ENCODE measurements around the gene SPRY4. TPM values are rescaled to one million over a fixed set of nuclear protein-coding genes. Genes with fewer than 3 reads are reported as not detected.

The SPRY4 gene
- total and polyA plus RNA-seq, 2 of the 13 experiments (the other 11 are each of a cell fraction or from before 2014, with no cell fraction given): 8.9 to 17.8 TPM

DNA sequence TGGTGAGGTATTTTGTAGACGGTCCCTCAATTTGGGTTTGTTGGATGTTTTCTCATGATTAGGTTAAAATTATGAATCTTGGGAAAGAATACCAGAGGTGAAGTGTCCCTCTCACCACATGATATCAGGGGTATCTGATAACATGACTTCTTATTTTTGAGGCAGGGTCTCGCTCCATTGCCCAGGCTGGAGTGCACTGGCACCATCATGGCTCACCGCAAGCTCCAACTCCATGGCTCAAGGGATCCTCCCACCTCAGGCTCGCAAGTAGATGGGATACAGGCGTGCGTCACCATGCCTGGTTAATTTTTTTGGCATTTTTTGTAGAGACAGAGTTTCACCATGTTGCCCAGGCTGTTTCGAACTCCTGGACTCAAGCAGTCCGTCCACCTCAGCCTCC is 24.1 kb downstream of the SPRY4 start (continued):
- TF ChIP-seq, protein P1, sequence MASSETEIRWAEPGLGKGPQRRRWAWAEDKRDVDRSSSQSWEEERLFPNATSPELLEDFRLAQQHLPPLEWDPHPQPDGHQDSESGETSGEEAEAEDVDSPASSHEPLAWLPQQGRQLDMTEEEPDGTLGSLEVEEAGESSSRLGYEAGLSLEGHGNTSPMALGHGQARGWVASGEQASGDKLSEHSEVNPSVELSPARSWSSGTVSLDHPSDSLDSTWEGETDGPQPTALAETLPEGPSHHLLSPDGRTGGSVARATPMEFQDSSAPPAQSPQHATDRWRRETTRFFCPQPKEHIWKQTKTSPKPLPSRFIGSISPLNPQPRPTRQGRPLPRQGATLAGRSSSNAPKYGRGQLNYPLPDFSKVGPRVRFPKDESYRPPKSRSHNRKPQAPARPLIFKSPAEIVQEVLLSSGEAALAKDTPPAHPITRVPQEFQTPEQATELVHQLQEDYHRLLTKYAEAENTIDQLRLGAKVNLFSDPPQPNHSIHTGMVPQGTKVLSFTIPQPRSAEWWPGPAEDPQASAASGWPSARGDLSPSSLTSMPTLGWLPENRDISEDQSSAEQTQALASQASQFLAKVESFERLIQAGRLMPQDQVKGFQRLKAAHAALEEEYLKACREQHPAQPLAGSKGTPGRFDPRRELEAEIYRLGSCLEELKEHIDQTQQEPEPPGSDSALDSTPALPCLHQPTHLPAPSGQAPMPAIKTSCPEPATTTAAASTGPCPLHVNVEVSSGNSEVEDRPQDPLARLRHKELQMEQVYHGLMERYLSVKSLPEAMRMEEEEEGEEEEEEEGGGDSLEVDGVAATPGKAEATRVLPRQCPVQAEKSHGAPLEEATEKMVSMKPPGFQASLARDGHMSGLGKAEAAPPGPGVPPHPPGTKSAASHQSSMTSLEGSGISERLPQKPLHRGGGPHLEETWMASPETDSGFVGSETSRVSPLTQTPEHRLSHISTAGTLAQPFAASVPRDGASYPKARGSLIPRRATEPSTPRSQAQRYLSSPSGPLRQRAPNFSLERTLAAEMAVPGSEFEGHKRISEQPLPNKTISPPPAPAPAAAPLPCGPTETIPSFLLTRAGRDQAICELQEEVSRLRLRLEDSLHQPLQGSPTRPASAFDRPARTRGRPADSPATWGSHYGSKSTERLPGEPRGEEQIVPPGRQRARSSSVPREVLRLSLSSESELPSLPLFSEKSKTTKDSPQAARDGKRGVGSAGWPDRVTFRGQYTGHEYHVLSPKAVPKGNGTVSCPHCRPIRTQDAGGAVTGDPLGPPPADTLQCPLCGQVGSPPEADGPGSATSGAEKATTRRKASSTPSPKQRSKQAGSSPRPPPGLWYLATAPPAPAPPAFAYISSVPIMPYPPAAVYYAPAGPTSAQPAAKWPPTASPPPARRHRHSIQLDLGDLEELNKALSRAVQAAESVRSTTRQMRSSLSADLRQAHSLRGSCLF (CRISPR knock-in tag; IDR thresholded peaks at IDR 0.05; ENCODE audit: borderline replicate concordance): no peak

DNA sequence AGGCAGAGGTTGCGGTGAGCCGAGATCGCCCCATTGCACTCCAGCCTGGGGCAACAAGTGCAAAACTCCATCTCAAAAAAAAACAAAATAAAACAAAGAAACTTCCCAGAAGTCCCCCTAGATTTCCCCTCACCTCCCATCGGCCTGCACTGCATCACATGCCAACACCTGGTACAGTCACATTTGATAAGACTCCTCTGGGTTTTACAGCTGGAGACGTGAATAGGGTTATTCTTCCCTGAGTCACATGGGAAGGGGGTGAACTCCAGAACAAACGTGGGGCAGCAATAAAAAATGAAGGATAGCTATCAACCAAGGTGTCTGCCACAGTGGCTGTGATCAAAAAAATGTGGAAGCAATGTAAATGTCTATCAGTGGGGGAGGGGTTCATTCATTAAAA is 26.0 kb downstream of the SPRY4 start:
- H3K4me3 ChIP-seq (replicated peaks in 1 of 3; ENCODE audit: insufficient read depth in 1 of 3, low read depth in 2 of 3, low read length in 3 of 3): no peak overlapping the region
- BruUV-seq (replicated peaks): no TSS peak
- no peaks in the 10 kb centered on the region for H4K20me1 ChIP-seq (ENCODE audit: insufficient read depth, low read length)
- H3K79me2 ChIP-seq (ENCODE audit: insufficient read depth, low read length): no peaks in the 10 kb centered on the region
- no peaks in the 10 kb centered on the region; a peak in 1 of 5 replicates for H3K36me3 ChIP-seq (replicated peaks in 1 of 2; ENCODE audit: control insufficient read depth in 1 of 2, insufficient read depth in 2 of 2, low read length in 2 of 2)
- in situ Hi-C loops (cut with HindIII; ENCODE audit: extremely low pct_ligation_motif_present, low pct_unique_long_range_greater_than_20kb) (no loop called here), intact Hi-C loops (cut with micrococcal nuclease; ENCODE audit: unreplicated experiment) (no loop called here)
- no peak overlapping the region for H3K9ac ChIP-seq (ENCODE audit: insufficient read depth, low read depth, low read length)
- no peak overlapping the region for H3K4me2 ChIP-seq (ENCODE audit: low read depth, low read length)
- no peaks in the 10 kb centered on the region for H3K9me3 ChIP-seq (ENCODE audit: low read length)
- H3K4me1 ChIP-seq (ENCODE audit: insufficient read depth, low read length): peaks cover 37% of the 10 kb centered on the region
- ChIA-PET POLR2A (interaction anchor here (0.8 to 0.9 kb wide), 2 partner anchors 8 to 26 kb away, joined by 3 to 5 read pairs; partner anchors contain the start of gene SPRY4), CTCF (ENCODE audit: low intra/inter-chr PET ratio, low total read pairs) (no interaction called here)
- no peaks in the 10 kb centered on the region for H3K27me3 ChIP-seq (ENCODE audit: control insufficient read depth in 1 of 2, insufficient read depth in 2 of 2, low read length in 2 of 2)
- no peak for ATAC-seq
- H3K27ac ChIP-seq (ENCODE audit: extremely low read length, insufficient read depth, low read length): no peak overlapping the region
- WGBS (ENCODE audit: low lambda C conversion rate): 87% methylated on average over 6 of the region's 6 CpGs
- no peak for FAIRE-seq
- DNase-seq (ENCODE audit: low spot score): no peak
- H2AFZ ChIP-seq (ENCODE audit: low read length): no peak overlapping the region
- TF ChIP-seq, protein P2, sequence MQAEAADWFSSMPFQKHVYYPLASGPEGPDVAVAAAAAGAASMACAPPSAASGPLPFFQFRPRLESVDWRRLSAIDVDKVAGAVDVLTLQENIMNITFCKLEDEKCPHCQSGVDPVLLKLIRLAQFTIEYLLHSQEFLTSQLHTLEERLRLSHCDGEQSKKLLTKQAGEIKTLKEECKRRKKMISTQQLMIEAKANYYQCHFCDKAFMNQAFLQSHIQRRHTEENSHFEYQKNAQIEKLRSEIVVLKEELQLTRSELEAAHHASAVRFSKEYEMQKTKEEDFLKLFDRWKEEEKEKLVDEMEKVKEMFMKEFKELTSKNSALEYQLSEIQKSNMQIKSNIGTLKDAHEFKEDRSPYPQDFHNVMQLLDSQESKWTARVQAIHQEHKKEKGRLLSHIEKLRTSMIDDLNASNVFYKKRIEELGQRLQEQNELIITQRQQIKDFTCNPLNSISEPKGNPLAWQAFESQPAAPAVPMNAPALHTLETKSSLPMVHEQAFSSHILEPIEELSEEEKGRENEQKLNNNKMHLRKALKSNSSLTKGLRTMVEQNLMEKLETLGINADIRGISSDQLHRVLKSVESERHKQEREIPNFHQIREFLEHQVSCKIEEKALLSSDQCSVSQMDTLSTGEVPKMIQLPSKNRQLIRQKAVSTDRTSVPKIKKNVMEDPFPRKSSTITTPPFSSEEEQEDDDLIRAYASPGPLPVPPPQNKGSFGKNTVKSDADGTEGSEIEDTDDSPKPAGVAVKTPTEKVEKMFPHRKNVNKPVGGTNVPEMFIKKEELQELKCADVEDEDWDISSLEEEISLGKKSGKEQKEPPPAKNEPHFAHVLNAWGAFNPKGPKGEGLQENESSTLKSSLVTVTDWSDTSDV (CRISPR knock-in tag; IDR thresholded peaks at IDR 0.05): no peak
- TF ChIP-seq RFXANK (CRISPR knock-in tag; IDR thresholded peaks at IDR 0.05) (no peak), CENPX (CRISPR knock-in tag; IDR thresholded peaks at IDR 0.05) (no peak), ZNF224 (CRISPR knock-in tag; IDR thresholded peaks at IDR 0.05) (no peak), RARG (CRISPR knock-in tag; IDR thresholded peaks at IDR 0.05; ENCODE audit: low read depth) (no peak), THAP11 (CRISPR knock-in tag; IDR thresholded peaks at IDR 0.05) (no peak), ZNF12 (CRISPR knock-in tag; IDR thresholded peaks at IDR 0.05) (no peak), U2AF2 (IDR thresholded peaks at IDR 0.05; ENCODE audit: low read depth, low read length) (no peak), KDM5A (IDR thresholded peaks at IDR 0.05; ENCODE audit: borderline replicate concordance, low read length) (no peak), ZNF766 (CRISPR knock-in tag; IDR thresholded peaks at IDR 0.05; ENCODE audit: borderline replicate concordance) (no peak), ZNF451 (CRISPR knock-in tag; IDR thresholded peaks at IDR 0.05) (no peak)
- TF ChIP-seq, protein P3, sequence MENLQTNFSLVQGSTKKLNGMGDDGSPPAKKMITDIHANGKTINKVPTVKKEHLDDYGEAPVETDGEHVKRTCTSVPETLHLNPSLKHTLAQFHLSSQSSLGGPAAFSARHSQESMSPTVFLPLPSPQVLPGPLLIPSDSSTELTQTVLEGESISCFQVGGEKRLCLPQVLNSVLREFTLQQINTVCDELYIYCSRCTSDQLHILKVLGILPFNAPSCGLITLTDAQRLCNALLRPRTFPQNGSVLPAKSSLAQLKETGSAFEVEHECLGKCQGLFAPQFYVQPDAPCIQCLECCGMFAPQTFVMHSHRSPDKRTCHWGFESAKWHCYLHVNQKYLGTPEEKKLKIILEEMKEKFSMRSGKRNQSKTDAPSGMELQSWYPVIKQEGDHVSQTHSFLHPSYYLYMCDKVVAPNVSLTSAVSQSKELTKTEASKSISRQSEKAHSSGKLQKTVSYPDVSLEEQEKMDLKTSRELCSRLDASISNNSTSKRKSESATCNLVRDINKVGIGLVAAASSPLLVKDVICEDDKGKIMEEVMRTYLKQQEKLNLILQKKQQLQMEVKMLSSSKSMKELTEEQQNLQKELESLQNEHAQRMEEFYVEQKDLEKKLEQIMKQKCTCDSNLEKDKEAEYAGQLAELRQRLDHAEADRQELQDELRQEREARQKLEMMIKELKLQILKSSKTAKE (CRISPR knock-in tag; IDR thresholded peaks at IDR 0.05; ENCODE audit: borderline replicate concordance): no peak

All from HepG2 (cell line).